Upper lobe of left lung (tissue), 4 donors: ENCODE results near the gene RASGRF2.
"Not testable (repeated sequence)": the region's sequence is repeated elsewhere in the genome, so short reads cannot be mapped to it uniquely, and the experiment has no call there.

Experiments used
- CTCF ChIP-seq, 6 experiments: fragments of 450-650 bp in 4 of 6; fragments of 200-600 bp in 2 of 6; sonication (generic) in 2 of 6; IDR thresholded peaks; one replicate each; pipeline ENCODE4 v1.5.1; 2016 to 2019; ENCODE audit warnings: antibody characterized with exemption in 6 of 6
- EP300 ChIP-seq, 4 donors: sonication (generic); formaldehyde crosslinking; IDR thresholded peaks; one replicate each; pipeline ENCODE4 v1.5.1; 2017; ENCODE audit warnings: antibody characterized with exemption in 4 of 4, control low read depth in 2 of 4
- POLR2A ChIP-seq, 4 donors: fragments of 450-650 bp; IDR thresholded peaks; one replicate each; pipeline ENCODE4 v1.5.1; 2016 to 2017; ENCODE audit warnings: antibody characterized with exemption in 4 of 4, mild to moderate bottlenecking in 2 of 4
- POLR2AphosphoS5 ChIP-seq, 2 donors: sonication (generic); formaldehyde crosslinking; IDR thresholded peaks; one replicate each; pipeline ENCODE4 v1.5.1; 2017; ENCODE audit warnings: antibody characterized with exemption in 2 of 2

GRCh38 chr5:81053282-81053681, 93.1 kb downstream of the RASGRF2 start:
- TF ChIP-seq CTCF, EP300, POLR2A, POLR2AphosphoS5 (IDR thresholded peaks at IDR 0.05): not testable (repeated sequence)
